ENCODE results near the gene SUGCT.
"Not testable (repeated sequence)": the region's sequence is repeated elsewhere in the genome, so short reads cannot be mapped to it uniquely, and the experiment has no call there.

Gene SUGCT

GRCh38 chr7:40599836-40600235, 465.0 kb downstream of the SUGCT start:
- Histone ChIP-seq H3K36me3 (ENCODE audit: insufficient read depth, low read length) (no peaks in the 10 kb centered on the region), H3K9me3 (ENCODE audit: control insufficient read depth, insufficient read depth, low read length) (no peaks in the 10 kb centered on the region), H3K9ac (ENCODE audit: low read depth, low read length) (no peak overlapping the region), H3K4me1 (ENCODE audit: insufficient read depth, low read length) (peaks cover 6% of the 10 kb centered on the region; the same call in 1 of the 2 replicates)

- H3K36me3 ChIP-seq (ENCODE audit: insufficient read depth, low read length); H3K4me1 ChIP-seq (ENCODE audit: insufficient read depth, low read length); H3K9me3 ChIP-seq (ENCODE audit: control insufficient read depth, insufficient read depth, low read length); H3K9ac ChIP-seq (ENCODE audit: low read depth, low read length): not testable (repeated sequence)
These were observed 467.5 kb downstream of the SUGCT start for GRCh38 chr7:40602351-40602750.

- Histone ChIP-seq H3K4me1 (ENCODE audit: insufficient read depth, low read length) (peaks cover 6% of the 10 kb centered on the region; the same call in 1 of the 2 replicates), H3K9ac (ENCODE audit: low read depth, low read length) (no peak overlapping the region), H3K36me3 (ENCODE audit: insufficient read depth, low read length) (no peaks in the 10 kb centered on the region), H3K9me3 (ENCODE audit: control insufficient read depth, insufficient read depth, low read length) (no peaks in the 10 kb centered on the region)
These were observed 470.0 kb downstream of the SUGCT start for GRCh38 chr7:40604601-40605438.

- no peaks in the 10 kb centered on the region for H3K9me3 ChIP-seq (ENCODE audit: control insufficient read depth, insufficient read depth, low read length)
- H3K4me1 ChIP-seq (ENCODE audit: insufficient read depth, low read length) = peaks cover 6% of the 10 kb centered on the region; the same call in 1 of the 2 replicates
- H3K9ac ChIP-seq (ENCODE audit: low read depth, low read length) = no peak overlapping the region
- no peaks in the 10 kb centered on the region for H3K36me3 ChIP-seq (ENCODE audit: insufficient read depth, low read length)
These were observed 473.7 kb downstream of the SUGCT start for GRCh38 chr7:40608321-40609075.

GRCh38 chr7:40610461-40610860, 475.7 kb downstream of the SUGCT start:
- Histone ChIP-seq H3K9me3 (ENCODE audit: control insufficient read depth, insufficient read depth, low read length) (no peaks in the 10 kb centered on the region), H3K9ac (ENCODE audit: low read depth, low read length) (no peak overlapping the region), H3K4me1 (ENCODE audit: insufficient read depth, low read length) (no peaks in the 10 kb centered on the region), H3K36me3 (ENCODE audit: insufficient read depth, low read length) (no peaks in the 10 kb centered on the region)

- no peaks in the 10 kb centered on the region for H3K36me3 ChIP-seq (ENCODE audit: insufficient read depth, low read length)
- H3K4me1 ChIP-seq (ENCODE audit: insufficient read depth, low read length) = no peaks in the 10 kb centered on the region
- no peak overlapping the region for H3K9ac ChIP-seq (ENCODE audit: low read depth, low read length)
- no peaks in the 10 kb centered on the region for H3K9me3 ChIP-seq (ENCODE audit: control insufficient read depth, insufficient read depth, low read length)
These were observed 476.5 kb downstream of the SUGCT start for GRCh38 chr7:40611095-40611871.

- no peaks in the 10 kb centered on the region for H3K9me3 ChIP-seq (ENCODE audit: control insufficient read depth, insufficient read depth, low read length)
These were observed 477.5 kb downstream of the SUGCT start for GRCh38 chr7:40612298-40612697.

GRCh38 chr7:40619647-40620046, 484.8 kb downstream of the SUGCT start:
- Histone ChIP-seq H3K9ac (ENCODE audit: low read depth, low read length) (no peak overlapping the region), H3K4me1 (ENCODE audit: insufficient read depth, low read length) (no peaks in the 10 kb centered on the region), H3K9me3 (ENCODE audit: control insufficient read depth, insufficient read depth, low read length) (no peaks in the 10 kb centered on the region), H3K36me3 (ENCODE audit: insufficient read depth, low read length) (no peaks in the 10 kb centered on the region)

More at GRCh38 chr7:40612298-40612697, 477.5 kb downstream of the SUGCT start:
- no peak overlapping the region for H3K9ac ChIP-seq (ENCODE audit: low read depth, low read length)
- no peaks in the 10 kb centered on the region for H3K36me3 ChIP-seq (ENCODE audit: insufficient read depth, low read length)
- no peaks in the 10 kb centered on the region for H3K4me1 ChIP-seq (ENCODE audit: insufficient read depth, low read length)

GRCh38 chr7:40621592-40621998, 486.8 kb downstream of the SUGCT start:
- H3K9me3 ChIP-seq (ENCODE audit: control insufficient read depth, insufficient read depth, low read length) = no peaks in the 10 kb centered on the region
- H3K4me1 ChIP-seq (ENCODE audit: insufficient read depth, low read length) = no peaks in the 10 kb centered on the region
- H3K36me3 ChIP-seq (ENCODE audit: insufficient read depth, low read length) = no peaks in the 10 kb centered on the region
- no peak overlapping the region for H3K9ac ChIP-seq (ENCODE audit: low read depth, low read length)

GRCh38 chr7:40622941-40623501, 488.2 kb downstream of the SUGCT start:
- H3K4me1 ChIP-seq (ENCODE audit: insufficient read depth, low read length) = no peaks in the 10 kb centered on the region
- H3K36me3 ChIP-seq (ENCODE audit: insufficient read depth, low read length) = no peaks in the 10 kb centered on the region
- no peak overlapping the region for H3K9ac ChIP-seq (ENCODE audit: low read depth, low read length)
- no peaks in the 10 kb centered on the region for H3K9me3 ChIP-seq (ENCODE audit: control insufficient read depth, insufficient read depth, low read length)

- H3K4me1 ChIP-seq (ENCODE audit: insufficient read depth, low read length) = no peaks in the 10 kb centered on the region
- no peaks in the 10 kb centered on the region for H3K36me3 ChIP-seq (ENCODE audit: insufficient read depth, low read length)
- no peaks in the 10 kb centered on the region for H3K9me3 ChIP-seq (ENCODE audit: control insufficient read depth, insufficient read depth, low read length)
- no peak overlapping the region for H3K9ac ChIP-seq (ENCODE audit: low read depth, low read length)
These were observed 489.1 kb downstream of the SUGCT start for GRCh38 chr7:40623863-40624262.

GRCh38 chr7:40627361-40627760, 492.6 kb downstream of the SUGCT start:
- H3K9me3 ChIP-seq (ENCODE audit: control insufficient read depth, insufficient read depth, low read length); H3K36me3 ChIP-seq (ENCODE audit: insufficient read depth, low read length); H3K4me1 ChIP-seq (ENCODE audit: insufficient read depth, low read length); H3K9ac ChIP-seq (ENCODE audit: low read depth, low read length): not testable (repeated sequence)

GRCh38 chr7:40629891-40630290, 495.1 kb downstream of the SUGCT start:
- Histone ChIP-seq H3K9me3 (ENCODE audit: control insufficient read depth, insufficient read depth, low read length) (no peaks in the 10 kb centered on the region), H3K36me3 (ENCODE audit: insufficient read depth, low read length) (no peaks in the 10 kb centered on the region), H3K4me1 (ENCODE audit: insufficient read depth, low read length) (no peaks in the 10 kb centered on the region), H3K9ac (ENCODE audit: low read depth, low read length) (no peak overlapping the region)

- H3K4me1 ChIP-seq (ENCODE audit: insufficient read depth, low read length) = no peaks in the 10 kb centered on the region
- H3K36me3 ChIP-seq (ENCODE audit: insufficient read depth, low read length) = no peaks in the 10 kb centered on the region
- H3K9ac ChIP-seq (ENCODE audit: low read depth, low read length) = no peak overlapping the region
- no peaks in the 10 kb centered on the region for H3K9me3 ChIP-seq (ENCODE audit: control insufficient read depth, insufficient read depth, low read length)
These were observed 499.3 kb downstream of the SUGCT start for GRCh38 chr7:40634118-40634517.
